Karpas-422 (cell line): ENCODE data around the gene PIGO. TPM values are rescaled to one million over a fixed set of nuclear protein-coding genes. Genes with fewer than 3 reads are reported as not detected.

Source experiments
- DNase-seq: peaks from one replicate; pipeline ENCODE4 v3.0.0-alpha.2; 2015
- H2AFZ ChIP-seq: fragments of 200-600 bp; sonication (generic); 2 replicates; pipeline ENCODE4 v1.6.1; 2014; ENCODE audit warnings: antibody characterized with exemption, low read length, mixed read lengths
- H3K27ac ChIP-seq: fragments of 200-600 bp; sonication (generic); 2 replicates; pipeline ENCODE4 v1.5.1; 2014; ENCODE audit warnings: mild to moderate bottlenecking, low read length, moderate library complexity
- H3K27me3 ChIP-seq: fragments of 200-600 bp; sonication (generic); 2 replicates; pipeline ENCODE4 v1.6.1; 2014; ENCODE audit warnings: low read length, mixed read lengths
- H3K36me3 ChIP-seq: fragments of 200-600 bp; sonication (generic); 2 replicates; pipeline ENCODE4 v1.6.1; 2014; ENCODE audit warnings: low read length, mixed read lengths; ENCODE audit not compliant: insufficient read depth
- H3K4me1 ChIP-seq: fragments of 200-600 bp; sonication (generic); 2 replicates; pipeline ENCODE4 v1.6.1; 2014; ENCODE audit warnings: mild to moderate bottlenecking, low read length, mixed read lengths
- H3K4me2 ChIP-seq: fragments of 200-600 bp; sonication (generic); 2 replicates; pipeline ENCODE4 v1.6.1; 2014; ENCODE audit warnings: low read length, low read depth, mild to moderate bottlenecking; ENCODE audit not compliant: poor library complexity, severe bottlenecking
- H3K4me3 ChIP-seq: fragments of 200-600 bp; sonication (generic); 2 replicates; pipeline ENCODE4 v1.5.1; 2014; ENCODE audit warnings: mild to moderate bottlenecking, antibody characterized with exemption, low read length, mixed read lengths
- H3K79me2 ChIP-seq: fragments of 200-600 bp; sonication (generic); 2 replicates; pipeline ENCODE4 v1.6.1; 2014; ENCODE audit warnings: mild to moderate bottlenecking, low read length, mixed read lengths
- H3K9ac ChIP-seq: fragments of 200-600 bp; sonication (generic); 2 replicates; pipeline ENCODE4 v1.6.0; 2014; ENCODE audit warnings: low read length
- H3K9me2 ChIP-seq: fragments of 200-600 bp; sonication (generic), shearing (Covaris generic); replicated peaks from 2 replicates; pipeline ENCODE4 v1.6.0; 2014; ENCODE audit warnings: mild to moderate bottlenecking, low read length, moderate library complexity; ENCODE audit not compliant: insufficient read depth
- H3K9me3 ChIP-seq: fragments of 300-700, 200-600 bp; sonication (generic); 2 replicates; pipeline ENCODE4 v1.6.1; 2014; ENCODE audit warnings: low read length, mixed read lengths
- H4K20me1 ChIP-seq: fragments of 200-600 bp; sonication (generic); 2 replicates; pipeline ENCODE4 v1.6.1; 2014; ENCODE audit warnings: mild to moderate bottlenecking, antibody characterized with exemption, low read length, low read depth; ENCODE audit not compliant: insufficient read depth
- total RNA-seq: library from RNA; depleted of rRNA; stranded (reverse); fragments of >200 nt; shearing (Covaris generic); gene quantifications from 2 replicates; pipeline ENCODE4 v1.2.3, GENCODE V29; 2014; ENCODE audit warnings: low replicate concordance

The PIGO gene
- total RNA-seq, 1 experiment from 2014 or later = 25.1 TPM

DNA sequence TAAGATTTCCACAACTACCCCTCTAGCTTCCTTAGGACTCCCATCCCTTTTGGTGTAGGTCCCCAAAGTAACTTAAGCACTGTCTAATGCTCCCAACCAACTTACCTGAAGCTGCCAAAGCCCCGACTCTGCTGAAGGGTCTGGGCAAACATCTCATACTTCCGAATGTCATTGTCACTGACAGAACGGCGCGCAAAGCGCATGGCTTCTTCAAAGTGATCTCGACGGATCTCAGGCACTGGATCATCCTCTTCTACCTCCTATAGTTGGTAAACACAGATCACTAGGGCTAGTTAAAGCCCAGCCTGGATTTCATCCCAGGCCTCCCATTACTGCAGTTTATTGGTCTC is 39.1 kb downstream of the PIGO start:
- no peak overlapping the region for H3K4me2 ChIP-seq
- no peaks in the 10 kb centered on the region for H3K4me1 ChIP-seq
- H2AFZ ChIP-seq = no peak overlapping the region
- H3K36me3 ChIP-seq = peaks cover 66% of the 10 kb centered on the region
- no peak overlapping the region for H3K27ac ChIP-seq
- H3K79me2 ChIP-seq = 0 out of 2 replicates have a peak, but pooled peaks cover 4% of the 10 kb centered on the region
- H4K20me1 ChIP-seq = 0 out of 2 replicates have a peak, but pooled peaks cover 15% of the 10 kb centered on the region
- DNase-seq = no peak
- no peaks in the 10 kb centered on the region for H3K9me2 ChIP-seq
- no peaks in the 10 kb centered on the region for H3K9me3 ChIP-seq
- H3K27me3 ChIP-seq = no peaks in the 10 kb centered on the region
- H3K9ac ChIP-seq = no peak overlapping the region
- H3K4me3 ChIP-seq = no peak overlapping the region

DNA sequence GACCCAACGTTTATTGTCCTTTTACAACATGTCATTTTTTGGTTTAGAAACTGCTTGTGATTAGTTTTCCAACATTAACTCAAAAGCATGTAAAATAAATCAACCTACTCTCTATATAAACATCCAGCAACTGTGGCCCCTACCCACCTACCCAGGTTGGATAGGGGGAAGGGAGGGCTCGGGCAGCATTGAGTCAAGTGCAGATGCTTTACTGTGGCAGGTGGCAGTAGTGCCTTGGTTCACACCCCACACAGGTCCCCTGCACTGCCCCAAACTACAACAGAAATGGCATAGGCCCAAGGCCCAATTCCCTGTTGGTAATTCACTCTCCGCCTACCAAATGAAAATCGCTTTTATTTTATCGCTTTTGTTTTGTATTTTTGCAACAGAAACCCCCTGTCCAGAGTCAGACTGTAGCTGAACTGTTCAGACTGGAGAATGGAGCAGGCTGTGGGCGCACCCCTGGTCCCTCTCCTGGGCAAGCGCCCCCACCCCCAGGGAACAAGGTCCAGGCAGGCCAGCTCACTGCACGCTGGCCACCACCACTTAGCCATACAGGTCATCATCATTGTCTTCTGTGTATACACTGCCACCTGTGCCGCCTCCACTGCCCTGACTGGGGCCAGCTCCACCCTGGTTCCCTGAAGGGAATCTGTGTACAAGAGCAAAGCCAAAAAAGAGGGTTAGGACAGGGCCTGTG is 39.7 kb downstream of the PIGO start:
- H3K79me2 ChIP-seq = 0 out of 2 replicates have a peak, but pooled peaks cover 4% of the 10 kb centered on the region
- no peaks in the 10 kb centered on the region for H3K9me3 ChIP-seq
- no peaks in the 10 kb centered on the region for H3K9me2 ChIP-seq
- H4K20me1 ChIP-seq = 0 out of 2 replicates have a peak, but pooled peaks cover 15% of the 10 kb centered on the region
- H3K9ac ChIP-seq = no peak overlapping the region
- H3K27me3 ChIP-seq = no peaks in the 10 kb centered on the region
- H3K36me3 ChIP-seq = peaks cover 64% of the 10 kb centered on the region
- H3K4me2 ChIP-seq = no peak overlapping the region
- H3K4me3 ChIP-seq = no peak overlapping the region
- H3K4me1 ChIP-seq = no peaks in the 10 kb centered on the region
- H3K27ac ChIP-seq = no peak overlapping the region
- H2AFZ ChIP-seq = no peak overlapping the region
- no peak for DNase-seq

GRCh38 chr9:35054871-35055644 is 41.3 kb downstream of the PIGO start:
- Histone ChIP-seq H3K9me2 (no peaks in the 10 kb centered on the region), H3K9ac (no peak overlapping the region), H3K4me2 (no peak overlapping the region), H2AFZ (no peak overlapping the region), H3K27me3 (no peaks in the 10 kb centered on the region), H3K27ac (no peak overlapping the region), H4K20me1 (0 out of 2 replicates have a peak, but pooled peaks cover 11% of the 10 kb centered on the region), H3K79me2 (0 out of 2 replicates have a peak, but pooled peaks cover 4% of the 10 kb centered on the region), H3K36me3 (peaks cover 59% of the 10 kb centered on the region), H3K9me3 (no peaks in the 10 kb centered on the region), H3K4me1 (no peaks in the 10 kb centered on the region), H3K4me3 (no peak overlapping the region)
- no peak for DNase-seq

- Histone ChIP-seq H3K27ac (no peak overlapping the region), H3K27me3 (no peaks in the 10 kb centered on the region), H3K4me3 (no peak overlapping the region), H3K36me3 (peaks cover 54% of the 10 kb centered on the region; the same call in 1 of the 2 replicates), H3K4me2 (no peak overlapping the region), H3K9ac (no peak overlapping the region), H3K79me2 (0 out of 2 replicates have a peak, but pooled peaks cover 4% of the 10 kb centered on the region), H4K20me1 (0 out of 2 replicates have a peak, but pooled peaks cover 10% of the 10 kb centered on the region), H3K9me2 (no peaks in the 10 kb centered on the region), H2AFZ (no peak overlapping the region), H3K4me1 (no peaks in the 10 kb centered on the region), H3K9me3 (no peaks in the 10 kb centered on the region)
- DNase-seq = no peak
Measured at GRCh38 chr9:35054185-35054835, 42.1 kb downstream of the PIGO start.

- Histone ChIP-seq H3K79me2 (no peaks in the 10 kb centered on the region), H2AFZ (no peak overlapping the region), H3K9me2 (no peaks in the 10 kb centered on the region), H3K4me3 (no peak overlapping the region), H3K27ac (no peak overlapping the region), H3K36me3 (peaks cover 35% of the 10 kb centered on the region; the same call in 1 of the 2 replicates), H3K9ac (no peak overlapping the region), H3K4me1 (no peaks in the 10 kb centered on the region), H3K27me3 (no peaks in the 10 kb centered on the region), H3K4me2 (no peak overlapping the region), H4K20me1 (no peaks in the 10 kb centered on the region), H3K9me3 (no peaks in the 10 kb centered on the region)
- peak; percentile 74 for DNase-seq
Measured at GRCh38 chr9:35051069-35051967, 45.1 kb downstream of the PIGO start.

GRCh38 chr9:35048511-35048910 is 47.9 kb downstream of the PIGO start:
- Histone ChIP-seq H3K9me2 (no peaks in the 10 kb centered on the region), H3K27ac (no peak overlapping the region), H2AFZ (no peak overlapping the region), H3K36me3 (peaks cover 24% of the 10 kb centered on the region; the same call in 1 of the 2 replicates), H3K4me1 (no peaks in the 10 kb centered on the region), H3K9ac (no peak overlapping the region), H3K79me2 (no peaks in the 10 kb centered on the region), H3K4me3 (no peak overlapping the region), H4K20me1 (no peaks in the 10 kb centered on the region), H3K4me2 (no peak overlapping the region), H3K27me3 (no peaks in the 10 kb centered on the region), H3K9me3 (no peaks in the 10 kb centered on the region)
- DNase-seq = no peak

DNA sequence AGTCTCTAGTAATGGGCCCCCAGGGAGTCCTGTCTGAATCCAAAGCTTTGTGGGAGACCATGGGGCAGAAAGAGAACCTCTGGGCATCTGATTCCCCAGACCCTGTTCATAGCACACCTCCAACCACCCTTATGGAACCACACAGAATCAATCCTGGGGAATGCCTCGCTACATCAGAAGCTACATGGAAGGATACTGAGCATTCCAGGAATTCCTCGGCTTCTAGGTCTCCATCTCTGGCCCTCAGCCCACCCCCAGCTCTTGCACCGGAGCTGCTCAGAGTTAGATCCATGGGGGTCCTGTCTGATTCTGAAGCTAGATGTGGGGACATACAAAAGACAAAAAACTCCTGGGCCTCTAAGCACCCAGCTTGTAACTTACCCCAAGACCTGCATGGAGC is 52.3 kb downstream of the PIGO start:
- Histone ChIP-seq H3K79me2 (no peaks in the 10 kb centered on the region), H3K9me3 (no peaks in the 10 kb centered on the region), H3K4me1 (no peaks in the 10 kb centered on the region), H4K20me1 (no peaks in the 10 kb centered on the region), H3K9ac (no peak overlapping the region), H3K36me3 (peaks cover 7% of the 10 kb centered on the region; the same call in 1 of the 2 replicates), H3K27me3 (no peaks in the 10 kb centered on the region), H3K27ac (no peak overlapping the region), H3K9me2 (no peaks in the 10 kb centered on the region), H3K4me3 (no peak overlapping the region), H2AFZ (no peak overlapping the region), H3K4me2 (no peak overlapping the region)
- no peak for DNase-seq
